GM18499 (cell line): ENCODE results near the gene CASP9.

Source experiments
- ATAC-seq: cut with Tn5 transposase; IDR thresholded peaks from one replicate; pipeline ENCODE4 v1.9.1; 2021; ENCODE audit warnings: moderate number of reproducible peaks; ENCODE audit not compliant: insufficient read depth, unreplicated experiment

The CASP9 gene

DNA sequence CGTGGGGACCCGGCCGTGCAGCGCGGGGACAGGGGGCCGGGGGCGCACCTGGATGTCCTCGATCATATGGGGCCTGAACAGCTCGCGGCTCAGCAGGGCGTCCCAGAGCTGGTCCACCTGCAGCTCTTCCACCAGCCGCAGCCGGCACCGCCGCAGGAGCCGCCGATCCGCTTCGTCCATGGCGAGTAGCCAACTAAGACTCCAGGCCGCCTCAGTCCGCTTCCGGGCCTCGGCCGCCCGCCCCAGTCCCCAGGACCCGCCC, at the start of gene CASP9:
Gene CASP9 (minus strand): TSS at position 195 of the 262 bp plus-strand sequence. CDS start 15 bp downstream, at position 180.
- no peak for ATAC-seq

DNA sequence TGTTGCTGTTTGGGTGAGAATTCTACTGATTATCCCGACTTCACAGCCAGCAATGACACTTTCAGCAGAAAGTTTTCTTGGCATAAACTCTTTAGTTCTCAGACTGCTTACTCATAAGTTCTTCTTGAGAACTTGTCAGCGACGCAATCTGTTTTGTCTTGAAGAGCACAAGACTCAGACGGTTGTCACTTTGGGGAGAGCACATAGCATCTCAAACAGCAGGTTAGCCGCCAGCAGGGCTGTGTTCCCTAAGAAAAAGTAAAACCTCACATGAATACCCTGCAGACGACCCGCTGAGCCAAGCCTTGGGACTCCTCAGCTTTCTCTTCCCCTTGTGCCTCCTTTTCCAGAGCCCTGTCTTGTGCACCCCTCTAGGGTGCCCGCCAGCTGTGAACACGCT, 49.5 kb upstream of the CASP9 start:
- no peak for ATAC-seq

DNA sequence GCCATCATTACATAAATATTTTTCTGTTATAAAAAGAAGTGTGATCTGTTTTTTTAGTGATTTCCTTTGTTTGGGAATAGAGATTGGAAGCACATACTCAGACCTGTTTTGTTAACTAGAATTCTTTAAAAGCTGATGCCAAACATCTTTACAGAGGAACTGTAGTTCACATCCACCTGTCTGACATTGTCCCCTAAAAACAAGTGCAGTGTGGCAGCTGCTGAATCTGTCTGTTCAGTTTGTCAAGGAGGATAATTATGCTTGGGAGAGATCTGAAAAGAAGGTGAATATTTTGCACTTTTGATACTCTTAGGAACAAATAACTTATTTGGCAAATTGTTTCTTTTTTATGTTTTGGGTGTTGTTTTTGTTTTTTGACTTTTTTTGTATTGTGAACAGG, 47.3 kb upstream of the CASP9 start:
- ATAC-seq: no peak

DNA sequence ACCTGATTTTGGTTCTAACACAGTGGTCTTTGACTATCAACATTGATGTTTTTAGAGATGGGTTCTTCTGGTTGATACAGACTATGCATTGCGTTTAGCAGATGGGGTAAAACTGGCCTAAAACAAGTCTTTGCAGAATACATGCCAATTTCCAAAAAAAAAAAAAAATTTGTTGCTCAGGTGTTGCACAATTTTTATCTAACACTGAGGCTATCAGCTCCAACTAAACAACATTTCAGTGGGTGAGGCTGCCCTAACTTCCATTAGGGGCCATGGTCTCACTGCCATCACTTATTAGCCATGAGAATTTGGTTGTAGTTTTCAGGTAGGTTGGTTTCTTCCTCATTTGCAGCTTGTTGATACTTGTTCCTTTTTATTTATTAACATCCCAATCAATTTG, 46.8 kb upstream of the CASP9 start:
- ATAC-seq: no peak

DNA sequence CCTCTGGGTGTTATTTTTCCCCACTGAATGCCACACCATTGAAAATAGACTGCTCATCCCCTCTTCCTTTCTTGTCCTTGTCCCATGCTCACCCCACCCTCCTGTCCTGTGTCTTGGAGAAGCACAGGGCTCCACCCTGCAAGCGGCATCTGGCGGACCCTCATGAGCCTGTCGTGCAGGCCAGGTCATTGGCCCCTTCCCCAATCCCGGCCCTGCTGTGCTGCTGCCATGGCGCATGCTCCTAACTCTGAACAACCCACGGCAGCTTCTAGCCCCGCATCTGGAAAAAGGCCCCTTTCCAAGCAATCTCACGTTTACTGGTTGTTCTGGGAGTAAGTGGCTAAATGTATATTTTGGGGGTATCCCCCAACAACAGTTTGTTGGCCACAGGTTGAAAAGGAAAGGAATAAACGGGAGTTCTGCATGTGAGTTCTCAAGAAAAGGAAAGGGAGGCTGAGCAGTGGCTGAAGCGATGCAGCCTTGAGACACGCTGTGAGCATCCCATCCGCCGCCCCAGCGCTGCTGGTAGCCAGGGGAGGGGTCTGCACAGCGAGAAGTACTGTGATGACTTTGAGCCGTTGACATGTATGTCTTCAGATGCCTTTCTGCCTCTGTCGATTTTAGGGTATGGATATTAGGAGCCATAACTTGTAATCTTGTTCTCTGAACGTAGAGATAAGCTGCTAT, 44.5 kb upstream of the CASP9 start:
- ATAC-seq: no peak

DNA sequence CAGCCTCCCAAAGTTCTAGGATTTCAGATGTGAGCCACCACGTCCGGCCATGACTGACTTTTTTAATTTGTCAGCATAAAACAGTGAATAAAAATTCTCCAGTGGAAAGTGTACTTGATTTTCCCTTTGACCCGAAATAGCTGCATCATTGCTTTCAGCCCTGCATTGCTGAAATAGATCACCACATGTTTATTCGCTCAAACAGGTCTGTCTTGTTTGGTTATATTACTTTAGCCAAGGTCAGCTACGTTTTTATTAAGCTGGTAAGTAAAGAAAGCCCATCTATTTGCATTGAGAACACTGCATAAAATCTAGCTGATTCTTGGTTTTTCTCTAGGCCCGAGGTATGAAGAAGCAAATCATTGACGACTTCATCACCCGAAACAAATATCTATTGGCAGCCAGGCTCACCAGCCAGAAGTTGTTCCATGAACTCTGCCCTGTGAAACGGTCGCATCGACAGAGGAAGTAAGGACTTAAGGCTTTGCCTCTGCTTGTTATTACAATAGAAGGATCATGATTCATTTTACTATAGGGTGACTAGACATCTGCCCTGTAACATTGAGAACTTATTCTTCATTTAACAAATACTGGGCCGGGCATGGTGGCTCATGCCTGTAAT, 35.3 kb upstream of the CASP9 start:
- ATAC-seq: no peak

DNA sequence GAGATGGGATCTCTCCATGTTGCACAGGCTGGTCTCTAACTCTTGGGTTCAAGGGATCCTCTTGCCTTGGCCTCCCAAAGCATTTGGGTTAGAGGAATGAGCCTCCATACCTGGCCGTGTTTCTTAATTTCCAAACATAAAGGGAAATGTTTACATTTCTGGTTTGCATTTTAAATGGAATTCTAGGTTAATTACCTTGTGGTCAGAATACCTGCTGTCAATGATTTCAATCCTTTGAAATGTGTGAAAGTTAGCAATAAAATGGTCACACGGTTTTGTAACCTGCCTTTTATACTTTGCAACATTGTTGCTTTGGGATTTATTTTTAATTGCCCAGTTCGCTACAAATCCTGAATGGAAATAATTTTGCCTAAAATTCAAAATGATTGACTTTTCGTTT, 34.5 kb upstream of the CASP9 start:
- no peak for ATAC-seq

DNA sequence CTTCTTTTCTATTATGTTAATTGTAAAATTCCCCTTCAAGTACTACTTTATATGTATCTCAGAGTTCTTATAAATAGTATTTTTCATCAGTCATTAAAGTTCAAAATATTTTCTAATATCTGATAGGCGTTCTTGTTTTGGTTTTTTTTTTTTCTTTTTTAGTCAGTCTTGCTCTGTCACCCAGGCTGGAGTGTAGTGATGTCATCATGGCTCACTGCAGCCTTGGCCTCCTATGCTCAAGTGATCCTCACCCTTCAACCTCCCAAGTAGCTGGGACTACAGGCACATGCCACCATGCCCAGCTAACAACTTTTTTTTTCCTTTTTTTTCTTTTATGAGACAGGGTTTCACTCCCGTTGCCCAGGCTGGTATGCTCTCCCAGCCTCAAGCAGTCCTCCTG, 33.6 kb upstream of the CASP9 start:
- no peak for ATAC-seq

DNA sequence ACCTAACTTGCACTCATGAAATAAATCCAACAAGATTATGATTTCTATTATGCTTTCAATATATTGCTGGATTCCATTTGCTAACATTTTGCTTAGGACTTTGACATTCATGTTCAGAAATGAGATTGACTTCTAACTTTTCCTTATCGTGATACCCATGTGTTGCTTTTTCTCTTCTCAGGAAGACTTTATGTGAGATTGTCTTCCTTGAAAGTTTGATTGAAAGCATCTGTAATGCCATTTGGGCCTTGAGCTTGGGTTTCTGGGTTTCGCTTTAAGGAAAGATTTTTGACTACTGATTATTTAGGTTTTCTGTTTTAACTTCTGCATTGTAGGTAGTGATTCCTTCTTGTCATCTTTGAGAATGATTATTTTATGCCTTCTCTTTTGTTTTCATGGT, 33.0 kb upstream of the CASP9 start:
- no peak for ATAC-seq

DNA sequence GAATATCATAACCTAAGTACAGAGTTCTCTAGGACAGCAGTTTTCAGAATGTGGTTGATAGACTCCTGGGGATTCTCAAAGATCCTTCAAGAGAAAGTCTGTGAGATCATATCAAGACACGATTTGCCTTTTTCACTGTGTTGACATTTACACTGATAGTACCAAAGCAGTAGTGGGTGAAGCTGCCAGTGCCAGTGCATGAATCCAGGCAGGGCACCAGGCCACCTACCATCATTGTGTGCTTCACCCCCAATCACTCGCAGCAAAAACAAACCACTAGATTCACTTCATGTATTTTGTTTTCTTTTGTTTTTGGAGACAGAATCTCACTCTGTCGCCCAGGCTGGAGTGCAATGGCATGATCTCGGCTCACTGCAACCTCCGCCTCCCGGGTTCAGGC, 26.6 kb upstream of the CASP9 start:
- no peak for ATAC-seq

DNA sequence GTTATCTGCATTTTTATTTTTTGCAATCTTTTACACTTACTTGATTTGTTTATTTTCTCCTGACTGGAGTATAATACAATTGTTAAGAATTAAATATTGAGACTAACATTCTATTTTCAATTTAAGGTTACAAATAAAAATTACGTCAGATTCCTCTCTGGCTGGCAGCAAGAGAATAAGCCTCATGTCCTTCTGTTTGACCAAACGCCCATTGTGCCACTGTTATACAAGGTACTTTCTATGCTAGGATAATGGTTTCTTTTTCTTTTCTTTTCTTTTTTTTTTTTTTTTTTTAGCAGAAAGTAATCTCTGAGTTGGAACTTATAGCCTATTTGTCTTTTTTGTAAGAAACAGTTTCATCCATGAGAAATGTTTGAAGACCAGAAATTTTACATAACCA, 22.6 kb upstream of the CASP9 start:
- no peak for ATAC-seq

DNA sequence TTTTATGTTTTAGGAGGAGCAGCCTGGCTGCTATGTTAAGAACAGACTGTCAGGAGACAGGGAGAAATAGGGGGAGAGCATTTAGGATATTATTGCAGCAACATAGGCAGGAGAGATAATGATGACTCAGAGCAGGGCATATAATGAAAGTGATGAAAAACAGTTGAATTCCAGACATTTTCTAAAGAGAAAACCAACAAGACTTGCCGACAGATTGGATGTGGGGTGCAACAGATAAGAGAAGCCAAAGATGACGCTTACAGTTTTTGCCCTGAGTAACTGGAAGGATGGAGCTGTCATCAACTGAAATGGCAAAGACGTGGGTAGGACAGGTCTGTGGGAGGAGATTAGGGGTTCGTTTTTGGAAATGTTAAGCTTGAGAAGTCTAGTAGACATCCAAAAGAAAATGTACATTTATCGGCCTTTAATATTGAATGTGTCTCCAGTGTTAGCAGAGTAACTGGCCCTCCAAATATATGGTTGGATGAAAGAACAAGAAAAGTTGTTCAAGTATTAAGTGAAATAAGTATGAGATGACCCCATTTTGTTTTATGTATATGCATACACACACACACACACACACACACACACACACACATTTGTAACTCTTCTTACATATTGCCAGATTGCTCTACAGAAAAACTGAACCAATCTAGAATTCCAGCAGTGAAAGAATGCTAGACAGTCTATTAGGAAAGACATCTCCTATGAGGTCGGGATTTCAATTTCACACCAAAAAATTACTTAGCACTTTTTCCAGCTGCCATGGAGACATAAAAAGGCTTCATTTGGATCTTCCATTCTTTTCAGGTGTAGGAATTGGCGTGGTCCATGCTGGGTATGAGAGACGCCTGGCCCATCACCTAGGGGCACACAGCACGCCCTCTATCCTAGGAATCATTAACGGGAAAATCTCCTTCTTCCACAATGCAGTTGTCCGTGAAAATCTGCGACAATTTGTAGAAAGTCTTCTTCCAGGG, 19.9 kb upstream of the CASP9 start:
- no peak for ATAC-seq

DNA sequence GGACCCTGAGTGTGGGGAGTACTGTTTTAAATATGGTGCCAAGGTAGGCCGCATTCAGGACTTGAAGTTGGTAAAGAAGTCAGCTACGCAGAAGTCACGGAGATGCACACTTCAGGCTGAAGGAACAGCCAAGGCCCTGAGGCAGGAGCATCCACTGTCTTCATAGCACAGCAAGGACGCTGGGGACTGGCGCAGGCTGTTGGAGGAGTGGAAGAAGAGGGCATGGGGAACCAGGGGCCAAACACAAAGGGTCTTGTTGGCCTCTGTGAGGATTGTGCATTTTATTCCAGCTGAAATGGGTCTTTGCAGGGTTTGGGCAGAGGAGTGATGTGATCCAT, 19.2 kb upstream of the CASP9 start:
- ATAC-seq: no peak

DNA sequence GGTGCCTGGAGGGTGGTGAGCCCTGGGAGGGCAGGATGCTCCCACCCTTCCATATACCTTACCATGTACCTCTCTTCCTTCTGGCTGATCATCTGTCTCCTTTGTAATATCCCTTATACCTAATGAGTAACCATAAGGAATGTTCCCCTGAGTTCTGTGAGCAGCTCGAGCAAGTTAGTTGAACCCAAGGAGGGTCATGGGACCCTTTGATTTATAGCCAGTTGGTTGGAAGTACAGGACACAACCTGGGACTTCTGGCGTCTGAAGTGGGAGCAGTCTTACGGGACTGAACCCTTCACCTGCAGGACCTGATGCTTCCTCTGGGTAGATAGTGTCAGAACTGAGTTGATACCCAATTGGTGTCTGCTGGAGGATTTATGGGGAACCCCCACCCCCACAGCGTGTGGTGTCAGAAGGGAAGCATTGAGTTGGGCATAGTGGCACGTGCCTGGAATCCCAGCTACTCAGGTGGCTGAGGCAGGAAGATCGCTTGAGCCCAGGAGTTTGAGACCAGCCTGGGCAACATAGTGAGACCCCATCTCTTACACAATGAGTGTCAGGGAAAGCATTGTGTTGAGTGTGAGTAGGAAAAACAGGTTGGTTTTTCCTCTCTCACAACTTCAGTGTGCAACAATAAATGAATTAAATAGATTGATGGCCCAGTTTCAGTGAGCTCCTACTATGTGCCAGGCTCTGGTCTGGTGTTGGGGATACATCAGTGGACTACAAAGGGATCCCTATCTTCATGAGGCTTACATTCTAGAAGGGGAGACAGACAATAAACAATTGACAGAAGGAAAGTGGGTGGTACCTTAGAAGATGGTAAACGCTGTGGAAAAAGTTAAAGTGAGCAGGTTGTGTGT, 18.6 kb upstream of the CASP9 start:
- no peak for ATAC-seq

DNA sequence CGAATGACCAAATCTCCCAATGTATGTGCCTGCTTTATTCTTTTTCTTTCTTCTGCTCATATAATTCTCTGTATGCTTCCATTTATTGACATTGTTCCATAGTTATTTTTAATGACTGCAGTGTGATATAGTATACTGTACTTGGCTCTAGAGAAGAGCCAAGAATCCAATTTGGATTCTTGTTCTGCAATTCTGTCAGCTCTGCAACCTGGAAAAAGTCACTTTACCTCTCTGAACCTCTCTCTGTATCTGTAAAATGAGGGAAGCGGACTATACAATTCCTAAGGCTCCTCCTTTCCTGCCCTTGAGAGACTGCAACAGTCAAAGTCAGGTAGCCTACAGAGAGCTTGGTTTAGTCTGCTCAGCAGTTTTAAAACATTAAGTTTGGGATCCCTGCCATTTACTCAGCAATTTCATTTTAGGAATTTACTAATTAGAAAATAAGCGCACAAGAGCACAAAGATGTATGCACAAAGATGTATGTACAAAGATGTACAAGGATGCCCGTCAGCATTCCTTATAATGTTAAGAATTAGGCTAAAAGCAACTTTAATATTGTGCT, 17.3 kb upstream of the CASP9 start:
- ATAC-seq: no peak

DNA sequence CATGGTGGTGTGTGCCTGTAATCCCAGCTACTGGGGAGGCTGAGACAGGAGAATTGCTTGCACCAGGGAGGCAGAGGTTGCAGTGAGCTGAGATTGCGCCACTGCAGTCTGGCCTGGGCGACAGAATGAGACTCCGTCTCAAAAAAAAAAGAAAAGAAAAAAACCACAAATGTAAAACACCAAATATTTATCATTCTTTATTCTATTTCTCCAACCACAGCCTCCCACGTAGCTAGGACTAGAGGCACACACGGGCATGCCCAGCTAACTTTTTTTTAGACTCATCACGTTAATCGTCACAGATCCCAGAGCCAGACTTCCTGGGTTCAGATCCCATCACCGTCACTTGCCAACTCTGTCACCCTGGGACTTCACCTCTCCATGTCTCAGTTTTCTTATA, 16.2 kb upstream of the CASP9 start:
- ATAC-seq: no peak

DNA sequence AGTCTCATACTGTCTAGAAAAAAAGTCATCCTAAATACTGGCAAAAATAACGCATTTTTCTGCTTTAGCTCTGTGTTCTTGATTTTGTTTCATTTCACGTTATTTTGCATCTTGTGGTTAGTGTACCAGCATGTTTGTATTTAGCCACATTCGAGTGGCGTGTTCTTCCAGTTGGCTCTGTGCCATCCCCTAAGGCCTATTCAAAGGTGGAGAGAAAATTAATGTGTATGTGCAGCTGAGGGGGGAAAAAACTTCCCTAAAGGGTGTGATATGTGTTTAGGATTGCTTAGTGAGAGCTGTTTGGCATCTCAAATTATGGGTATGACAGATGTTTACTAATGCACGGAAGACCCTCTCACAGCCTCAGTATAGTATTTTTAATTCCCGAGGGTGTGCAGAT, 14.8 kb upstream of the CASP9 start:
- no peak for ATAC-seq

DNA sequence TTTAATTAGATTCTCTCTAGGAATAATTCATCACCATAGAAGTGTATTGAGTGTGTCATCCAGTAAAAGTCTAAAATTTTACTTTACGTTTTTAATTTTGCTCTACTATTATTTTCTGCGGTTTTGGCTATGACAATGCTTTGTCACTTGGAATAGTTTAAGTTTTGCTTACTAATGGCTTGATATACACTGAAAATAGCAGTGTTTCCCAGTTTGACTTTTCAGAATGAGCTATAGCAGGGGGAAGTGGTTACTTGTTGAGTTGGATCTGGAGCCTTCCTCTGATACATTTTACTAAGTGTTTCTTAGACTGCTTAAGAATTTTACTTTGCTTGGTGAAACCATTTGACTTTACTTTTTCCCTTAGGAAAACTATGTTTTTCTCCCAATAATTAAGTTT, 7.7 kb upstream of the CASP9 start:
- no peak for ATAC-seq

DNA sequence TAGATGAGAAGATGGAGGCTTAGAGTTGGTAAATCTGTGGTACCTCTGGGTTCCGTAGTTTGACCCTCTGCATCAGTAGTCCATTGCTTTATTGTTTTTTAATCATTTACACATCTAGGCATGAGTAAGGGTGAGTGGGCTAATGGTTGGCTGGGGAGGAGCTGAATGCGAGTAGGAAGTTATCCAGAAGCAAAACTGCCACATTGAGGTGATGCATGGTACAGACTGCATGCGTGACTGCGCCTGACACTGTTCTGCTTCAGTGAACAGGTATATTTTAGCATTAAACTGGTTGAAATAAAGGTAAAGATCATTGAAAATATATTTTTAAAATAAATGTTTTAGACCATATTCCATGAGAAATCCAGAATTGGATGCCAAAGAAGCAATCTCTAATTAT, 7.0 kb upstream of the CASP9 start:
- no peak for ATAC-seq
